Kidney (tissue), 14 donors: ENCODE measurements around the gene DLGAP3. TPM values are rescaled to one million over a fixed set of nuclear protein-coding genes. Genes with fewer than 3 reads are reported as not detected.
"Not testable (repeated sequence)": the region's sequence is repeated elsewhere in the genome, so short reads cannot be mapped to it uniquely, and the experiment has no call there.

Experiments used
- DNase-seq, 5 donors: peaks; one replicate each; pipeline ENCODE4 v3.0.0-alpha.2; 2013 to 2020
- FAIRE-seq: peaks from 2 replicates; lab custom pipeline; 2012; peaks lifted over from hg19 to GRCh38; lab: Jason Lieb, UNC
- H3K27ac ChIP-seq, 2 donors: one replicate each; pipeline ENCODE4 v1.7.0; 2013; ENCODE audit warnings: low read depth in 2 of 2, low read length in 2 of 2, inconsistent platforms in 1 of 2
- H3K27me3 ChIP-seq: one replicate; pipeline ENCODE4 v1.7.1; 2013; ENCODE audit warnings: low read length, inconsistent platforms; ENCODE audit not compliant: control insufficient read depth, insufficient read depth
- H3K36me3 ChIP-seq, 3 donors: one replicate each; pipeline versions ENCODE4 v1.7.0 to v1.7.1; 2013; ENCODE audit warnings: low read length in 3 of 3, control low read depth in 1 of 3, inconsistent platforms in 1 of 3; ENCODE audit not compliant: insufficient read depth in 3 of 3, control insufficient read depth in 2 of 3
- H3K4me1 ChIP-seq, 3 donors: one replicate each; pipeline versions ENCODE4 v1.7.0 to v1.7.1; 2013; ENCODE audit warnings: low read length in 3 of 3, inconsistent platforms in 1 of 3, low read depth in 1 of 3; ENCODE audit not compliant: control insufficient read depth in 2 of 3, insufficient read depth in 2 of 3
- H3K4me3 ChIP-seq, 3 donors: one replicate each; pipeline versions ENCODE4 v1.7.0 to v1.8.1; 2013; ENCODE audit warnings: low read length in 3 of 3, control low read depth in 1 of 3, inconsistent platforms in 1 of 3
- H3K9ac ChIP-seq, 3 donors: one replicate each; pipeline versions ENCODE4 v1.7.0 to v1.7.1; 2013; ENCODE audit warnings: low read length in 3 of 3, control low read depth in 1 of 3, inconsistent platforms in 1 of 3
- H3K9me3 ChIP-seq, 3 donors: one replicate each; pipeline versions ENCODE4 v1.7.0 to v1.7.1; 2013; ENCODE audit warnings: low read length in 3 of 3, control low read depth in 1 of 3, inconsistent platforms in 1 of 3; ENCODE audit not compliant: control insufficient read depth in 2 of 3, insufficient read depth in 1 of 3
- intact Hi-C: fragments of 100-400 bp; cut with DNase I; formaldehyde crosslinking; loops from one replicate; pipeline ENCODE4 v1.11.1; 2022
- polyA plus RNA-seq: library from polyadenylated mRNA; stranded (reverse); fragments of 350-450 nt; fragmentation: Illumina TruSeq; extraction: RNeasy Lipid Tissue Mini Kit (QIAGEN cat#74804); gene quantifications from one replicate; pipeline ENCODE4 v1.2.3, GENCODE V29; 2014; ENCODE audit warnings: low read depth, low replicate concordance; ENCODE audit not compliant: insufficient read depth
- total RNA-seq: library from RNA; stranded (reverse); fragmentation: NEBNext Ultra II Directional; extraction: Animal tissue kit (Norgen Biotek cat#: 25700); gene quantifications from one replicate; pipeline ENCODE4 v1.2.1, GENCODE V29; 2021
- TF ChIP-seq, protein P1 (sequence below): IDR thresholded peaks from 3 replicates; pipeline ENCODE4 v1.5.1; 2012; ENCODE audit warnings: mild to moderate bottlenecking, moderate library complexity, borderline replicate concordance; ENCODE audit not compliant: insufficient read depth; ENCODE audit errors: extremely low read depth
- donor health status: control.
- donor health status: control.
- donor health status: control.
- donor health status: control.
- donor health status: control.
- donor health status: DM: yes; HTN: yes; CAD: no.
- donor health status: Normal renal cell carcinoma (clear cell type).

Gene DLGAP3
- total and polyA plus RNA-seq, 2 donors from 2014 or later = 0.71 to 1.0 TPM

DNA sequence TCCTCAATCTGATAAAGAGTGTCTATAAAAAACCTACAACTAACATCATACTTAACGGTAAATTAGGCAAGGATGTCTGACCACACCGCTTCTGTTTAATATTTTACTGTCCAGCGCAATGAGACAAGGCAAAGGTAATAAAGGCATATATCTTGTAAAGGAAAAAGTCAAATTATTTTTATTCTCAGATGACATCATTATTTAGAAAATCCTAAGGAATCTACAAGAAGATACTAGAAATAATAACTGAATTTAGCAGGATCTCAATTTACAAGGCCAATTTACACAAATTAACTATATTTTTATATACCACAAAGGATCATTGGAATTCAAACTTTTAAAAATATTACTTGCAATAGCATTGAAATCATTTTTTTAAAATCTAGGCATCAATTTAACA is 107.2 kb downstream of the DLGAP3 start:
- H3K9ac ChIP-seq = no peak overlapping the region
- H3K4me1 ChIP-seq = peaks cover 0 to 2% (median 0%) of the 10 kb centered on the region in 3 donors
- intact Hi-C loops = no loop called here
- no peak overlapping the region for H3K4me3 ChIP-seq
- FAIRE-seq = no peak
- TF ChIP-seq, protein P1, sequence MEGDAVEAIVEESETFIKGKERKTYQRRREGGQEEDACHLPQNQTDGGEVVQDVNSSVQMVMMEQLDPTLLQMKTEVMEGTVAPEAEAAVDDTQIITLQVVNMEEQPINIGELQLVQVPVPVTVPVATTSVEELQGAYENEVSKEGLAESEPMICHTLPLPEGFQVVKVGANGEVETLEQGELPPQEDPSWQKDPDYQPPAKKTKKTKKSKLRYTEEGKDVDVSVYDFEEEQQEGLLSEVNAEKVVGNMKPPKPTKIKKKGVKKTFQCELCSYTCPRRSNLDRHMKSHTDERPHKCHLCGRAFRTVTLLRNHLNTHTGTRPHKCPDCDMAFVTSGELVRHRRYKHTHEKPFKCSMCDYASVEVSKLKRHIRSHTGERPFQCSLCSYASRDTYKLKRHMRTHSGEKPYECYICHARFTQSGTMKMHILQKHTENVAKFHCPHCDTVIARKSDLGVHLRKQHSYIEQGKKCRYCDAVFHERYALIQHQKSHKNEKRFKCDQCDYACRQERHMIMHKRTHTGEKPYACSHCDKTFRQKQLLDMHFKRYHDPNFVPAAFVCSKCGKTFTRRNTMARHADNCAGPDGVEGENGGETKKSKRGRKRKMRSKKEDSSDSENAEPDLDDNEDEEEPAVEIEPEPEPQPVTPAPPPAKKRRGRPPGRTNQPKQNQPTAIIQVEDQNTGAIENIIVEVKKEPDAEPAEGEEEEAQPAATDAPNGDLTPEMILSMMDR = no peak
- H3K36me3 ChIP-seq = no peaks in the 10 kb centered on the region
- no peaks in the 10 kb centered on the region for H3K9me3 ChIP-seq
- no peaks in the 10 kb centered on the region for H3K27me3 ChIP-seq
- no peak for DNase-seq
- H3K27ac ChIP-seq = no peak overlapping the region

DNA sequence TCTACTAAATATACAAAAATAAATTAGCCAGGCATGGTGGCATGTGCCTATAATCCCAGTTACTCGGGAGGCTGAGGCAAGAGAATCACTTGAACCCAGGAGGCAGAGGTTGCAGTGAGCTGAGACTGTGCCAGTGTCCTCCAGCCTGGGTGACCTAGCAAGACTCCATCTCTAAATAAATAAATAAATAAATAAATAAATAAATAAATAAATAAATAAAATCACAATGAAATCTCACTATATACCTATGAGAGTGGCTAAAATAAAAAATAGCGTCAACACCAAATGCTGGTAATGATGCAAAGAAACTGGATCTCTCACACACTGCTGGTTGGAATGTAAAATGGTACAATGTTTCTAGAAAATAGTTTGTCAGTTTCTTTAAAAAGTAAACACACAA is 110.6 kb downstream of the DLGAP3 start:
- H3K4me1 ChIP-seq, H3K36me3 ChIP-seq, H3K27ac ChIP-seq, FAIRE-seq, DNase-seq, H3K4me3 ChIP-seq, H3K27me3 ChIP-seq, H3K9ac ChIP-seq, intact Hi-C loops, H3K9me3 ChIP-seq: not testable (repeated sequence)

- H3K27ac ChIP-seq = no peak overlapping the region
- intact Hi-C loops = no loop called here
- FAIRE-seq = no peak
- no peaks in the 10 kb centered on the region for H3K36me3 ChIP-seq
- no peak overlapping the region for H3K4me3 ChIP-seq
- no peak overlapping the region for H3K9ac ChIP-seq
- no peak for DNase-seq
- no peaks in the 10 kb centered on the region for H3K4me1 ChIP-seq
- no peaks in the 10 kb centered on the region for H3K9me3 ChIP-seq
- H3K27me3 ChIP-seq = no peaks in the 10 kb centered on the region
- TF ChIP-seq, protein P1 = no peak
Observed at GRCh38 chr1:34816778-34817177, 112.7 kb downstream of the DLGAP3 start.

DNA sequence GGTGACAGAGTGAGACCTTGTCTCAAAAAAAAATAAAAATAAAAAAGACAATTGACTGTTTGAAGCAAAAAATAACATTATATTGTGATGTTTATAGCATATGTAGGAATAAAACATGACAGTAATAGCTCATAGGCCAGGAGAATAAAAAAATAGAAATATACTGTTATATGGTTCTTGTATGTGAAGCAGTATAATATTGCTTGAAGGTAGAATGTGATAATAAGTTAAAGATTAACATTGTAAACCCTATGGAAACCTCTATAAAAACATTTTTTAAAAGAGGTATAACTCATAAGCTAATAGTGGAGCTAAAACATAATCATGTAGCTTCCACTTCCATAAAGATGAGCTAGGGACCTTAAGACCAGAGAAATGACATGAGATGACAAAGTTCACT is 113.1 kb downstream of the DLGAP3 start:
- no peak overlapping the region for H3K9ac ChIP-seq
- H3K9me3 ChIP-seq = no peaks in the 10 kb centered on the region
- TF ChIP-seq, protein P1 = no peak
- intact Hi-C loops = no loop called here
- FAIRE-seq = no peak
- H3K4me3 ChIP-seq = no peak overlapping the region
- no peaks in the 10 kb centered on the region for H3K36me3 ChIP-seq
- H3K4me1 ChIP-seq = no peaks in the 10 kb centered on the region
- no peaks in the 10 kb centered on the region for H3K27me3 ChIP-seq
- H3K27ac ChIP-seq = no peak overlapping the region
- DNase-seq = no peak

Other genes starting within 250 kb of the DLGAP3 start
- gene GJB5, start 174.6 kb downstream of the DLGAP3 start, total RNA-seq = not detected
- not detected for gene GJB5, start 174.6 kb downstream of the DLGAP3 start, polyA plus RNA-seq
- gene GJB4, start 169.9 kb downstream of the DLGAP3 start, total RNA-seq = 0.50 TPM
- gene GJB4, start 169.9 kb downstream of the DLGAP3 start, polyA plus RNA-seq = not detected
- 8.8 TPM for gene GJB3, start 148.4 kb downstream of the DLGAP3 start, total RNA-seq
- not detected for gene GJB3, start 148.4 kb downstream of the DLGAP3 start, polyA plus RNA-seq
- 15.6 TPM for gene GJA4, start 136.7 kb downstream of the DLGAP3 start, total RNA-seq
- 31.9 TPM for gene GJA4, start 136.7 kb downstream of the DLGAP3 start, polyA plus RNA-seq
- gene SMIM12, start 69.9 kb downstream of the DLGAP3 start, total RNA-seq = 49.2 TPM
- 85.9 TPM for gene SMIM12, start 69.9 kb downstream of the DLGAP3 start, polyA plus RNA-seq
- gene TMEM35B, start 55.7 kb upstream of the DLGAP3 start, total RNA-seq = 44.2 TPM
- gene TMEM35B, start 55.7 kb upstream of the DLGAP3 start, polyA plus RNA-seq = 48.3 TPM
- 23.8 TPM for gene ZMYM6, start 102.3 kb upstream of the DLGAP3 start, total RNA-seq
- 8.8 TPM for gene ZMYM6, start 102.3 kb upstream of the DLGAP3 start, polyA plus RNA-seq
- gene ZMYM1, start 149.7 kb upstream of the DLGAP3 start, total RNA-seq = 18.9 TPM
- 2.9 TPM for gene ZMYM1, start 149.7 kb upstream of the DLGAP3 start, polyA plus RNA-seq